ENCODE data around the gene ASB5. TPM values are rescaled to one million over a fixed set of nuclear protein-coding genes. Genes with fewer than 3 reads are reported as not detected.
"Not testable (repeated sequence)": the region's sequence is repeated elsewhere in the genome, so short reads cannot be mapped to it uniquely, and the experiment has no call there.

Gene ASB5
- total and polyA plus RNA-seq, 10 donors: 0.06 to 0.50 TPM; not detected in 8

- WGBS, 5 donors: 76 to 88% (median 80%) methylated on average over 2 of the region's 2 CpGs
- Histone ChIP-seq H3K9me3 (peaks cover 0 to 4% (median under 1%) of the 10 kb centered on the region in 8 donors), H3K27ac (no peak overlapping the region), H3K4me3 (no peak overlapping the region), H3K36me3 (no peaks in the 10 kb centered on the region), H3K27me3 (replicated peaks in 1 of 7) (no peaks in the 10 kb centered on the region), H3K4me1 (no peaks in the 10 kb centered on the region)
- no peak for TF ChIP-seq CTCF (IDR thresholded peaks at IDR 0.05 in 8 of 11, conservative IDR thresholded peaks at IDR 0.05 in 3 of 11)
- TF ChIP-seq POLR2AphosphoS5 (IDR thresholded peaks at IDR 0.05): no peak
- TF ChIP-seq POLR2A (IDR thresholded peaks at IDR 0.05): no peak
- intact Hi-C loops (cut with DNase I; ENCODE audit: low total_unique reads): no loop called here
- no peak for DNase-seq
These were observed 51.5 kb downstream of the ASB5 start for GRCh38 chr4:176217510-176217909.

GRCh38 chr4:176212351-176212750 is 56.7 kb downstream of the ASB5 start:
- H3K4me3 ChIP-seq; H3K27ac ChIP-seq; DNase-seq; intact Hi-C loops (cut with DNase I; ENCODE audit: low total_unique reads); H3K36me3 ChIP-seq; H3K4me1 ChIP-seq; H3K27me3 ChIP-seq (replicated peaks in 1 of 7): not testable (repeated sequence)
- 48 to 84% (median 75%) methylated on average over 3 of the region's 3 CpGs for WGBS, 5 donors
- peaks cover 0 to 13% (median 8%) of the 10 kb centered on the region in 8 donors for H3K9me3 ChIP-seq

DNA sequence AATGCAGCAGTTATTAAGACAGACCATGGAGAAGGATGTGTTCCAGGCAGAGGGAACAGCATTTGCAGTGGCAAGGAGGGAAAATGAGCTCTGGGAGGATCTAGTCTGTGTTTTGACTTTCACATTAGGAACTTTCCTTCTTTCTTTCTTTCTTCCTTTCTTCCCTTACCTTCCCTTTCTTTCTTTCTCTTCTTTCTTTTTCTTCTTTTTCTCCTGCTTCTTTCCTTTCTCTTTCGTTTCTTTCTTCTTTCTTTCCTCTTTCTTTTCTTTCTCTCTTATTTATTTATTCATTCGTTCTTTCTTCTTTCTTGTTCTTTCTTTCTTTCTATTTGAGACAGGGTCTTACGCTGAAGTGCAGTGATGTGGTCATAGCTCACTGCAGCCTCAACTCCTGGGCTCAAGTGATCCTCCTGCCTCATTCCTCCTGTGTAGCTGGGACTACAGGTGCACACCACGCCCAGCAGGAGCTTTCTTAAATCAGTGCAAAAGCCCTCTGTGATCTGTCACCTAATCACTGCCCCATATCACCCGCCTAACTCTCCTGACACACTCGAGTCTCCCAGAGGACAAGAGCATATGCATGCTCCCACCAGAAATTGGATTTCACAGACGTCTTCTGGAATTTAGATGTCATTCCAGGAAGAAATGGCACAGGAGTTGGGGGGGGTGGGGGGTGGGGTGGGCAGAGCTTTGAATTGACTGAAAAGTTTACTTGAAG is 58.3 kb downstream of the ASB5 start:
- DNase-seq: no peak
- intact Hi-C loops (cut with DNase I; ENCODE audit: low total_unique reads): no loop called here
- Histone ChIP-seq H3K36me3 (no peaks in the 10 kb centered on the region), H3K27me3 (replicated peaks in 1 of 7) (peaks cover 0 to 24% (median 0%) of the 10 kb centered on the region in 7 donors), H3K9me3 (peaks cover 0 to 13% (median 8%) of the 10 kb centered on the region in 8 donors), H3K4me1 (no peaks in the 10 kb centered on the region), H3K27ac (no peak overlapping the region), H3K4me3 (no peak overlapping the region)
- WGBS, 5 donors: 76 to 87% (median 79%) methylated on average over 7 of the region's 7 CpGs
- TF ChIP-seq POLR2AphosphoS5 (IDR thresholded peaks at IDR 0.05) (no peak), POLR2A (IDR thresholded peaks at IDR 0.05) (no peak), CTCF (IDR thresholded peaks at IDR 0.05 in 8 of 11, conservative IDR thresholded peaks at IDR 0.05 in 3 of 11) (no peak)

DNA sequence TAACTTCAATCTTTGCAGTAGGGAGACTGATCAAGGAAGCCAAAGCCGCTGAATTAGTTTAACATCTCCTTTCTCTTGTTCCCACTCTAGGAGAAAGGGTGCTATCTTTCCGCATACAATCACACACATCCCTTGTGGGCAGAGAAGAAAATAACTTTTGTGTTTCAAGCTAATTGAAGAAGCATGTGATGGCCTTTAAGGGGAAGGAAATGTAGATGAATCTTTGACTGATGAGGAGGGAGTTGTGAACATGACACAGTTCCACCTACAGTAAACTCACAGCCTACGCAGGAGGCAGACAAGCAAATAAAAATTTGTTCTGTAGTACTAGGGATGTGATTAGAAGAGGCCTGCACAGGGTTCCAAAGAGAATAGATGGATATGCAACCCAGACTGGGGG is 58.9 kb downstream of the ASB5 start:
- intact Hi-C loops (cut with DNase I; ENCODE audit: low total_unique reads): no loop called here
- Histone ChIP-seq H3K27ac (no peak overlapping the region), H3K9me3 (peaks cover 0 to 13% (median 8%) of the 10 kb centered on the region in 8 donors), H3K4me1 (no peaks in the 10 kb centered on the region), H3K27me3 (replicated peaks in 1 of 7) (peaks cover 0 to 27% (median 0%) of the 10 kb centered on the region in 7 donors), H3K36me3 (no peaks in the 10 kb centered on the region), H3K4me3 (no peak overlapping the region)
- DNase-seq: no peak
- WGBS, 5 donors: 82 to 94% (median 86%) methylated on average over 3 of the region's 3 CpGs
- TF ChIP-seq POLR2AphosphoS5 (IDR thresholded peaks at IDR 0.05) (no peak), CTCF (IDR thresholded peaks at IDR 0.05 in 8 of 11, conservative IDR thresholded peaks at IDR 0.05 in 3 of 11) (no peak), POLR2A (IDR thresholded peaks at IDR 0.05) (no peak)
